Epithelial cell of proximal tubule (primary cell): Measurements from ENCODE around the gene GPER1. TPM values are rescaled to one million over a fixed set of nuclear protein-coding genes. Genes with fewer than 3 reads are reported as not detected.
"Not testable (repeated sequence)": the region's sequence is repeated elsewhere in the genome, so short reads cannot be mapped to it uniquely, and the experiment has no call there.

Source experiments
- DNase-seq: peaks from one replicate; pipeline ENCODE4 v3.0.0-alpha.2; 2011; ENCODE audit warnings: low read depth
- H3K4me3 ChIP-seq: 2 replicates; pipeline ENCODE4 v1.5.1; 2011; ENCODE audit warnings: low read depth, mild to moderate bottlenecking, low read length
- total RNA-seq: library from RNA; depleted of rRNA; stranded (reverse); fragments of >200 nt; gene quantifications from 2 replicates; pipeline ENCODE4 v1.2.3, GENCODE V29; 2015
- TF ChIP-seq, protein P1 (sequence below): conservative IDR thresholded peaks from 2 replicates; pipeline ENCODE4 v1.5.1; 2012; ENCODE audit warnings: low read depth, mild to moderate bottlenecking, low read length

The GPER1 gene
- total RNA-seq: 0.72 and 0.81 TPM in 2 replicates

DNA sequence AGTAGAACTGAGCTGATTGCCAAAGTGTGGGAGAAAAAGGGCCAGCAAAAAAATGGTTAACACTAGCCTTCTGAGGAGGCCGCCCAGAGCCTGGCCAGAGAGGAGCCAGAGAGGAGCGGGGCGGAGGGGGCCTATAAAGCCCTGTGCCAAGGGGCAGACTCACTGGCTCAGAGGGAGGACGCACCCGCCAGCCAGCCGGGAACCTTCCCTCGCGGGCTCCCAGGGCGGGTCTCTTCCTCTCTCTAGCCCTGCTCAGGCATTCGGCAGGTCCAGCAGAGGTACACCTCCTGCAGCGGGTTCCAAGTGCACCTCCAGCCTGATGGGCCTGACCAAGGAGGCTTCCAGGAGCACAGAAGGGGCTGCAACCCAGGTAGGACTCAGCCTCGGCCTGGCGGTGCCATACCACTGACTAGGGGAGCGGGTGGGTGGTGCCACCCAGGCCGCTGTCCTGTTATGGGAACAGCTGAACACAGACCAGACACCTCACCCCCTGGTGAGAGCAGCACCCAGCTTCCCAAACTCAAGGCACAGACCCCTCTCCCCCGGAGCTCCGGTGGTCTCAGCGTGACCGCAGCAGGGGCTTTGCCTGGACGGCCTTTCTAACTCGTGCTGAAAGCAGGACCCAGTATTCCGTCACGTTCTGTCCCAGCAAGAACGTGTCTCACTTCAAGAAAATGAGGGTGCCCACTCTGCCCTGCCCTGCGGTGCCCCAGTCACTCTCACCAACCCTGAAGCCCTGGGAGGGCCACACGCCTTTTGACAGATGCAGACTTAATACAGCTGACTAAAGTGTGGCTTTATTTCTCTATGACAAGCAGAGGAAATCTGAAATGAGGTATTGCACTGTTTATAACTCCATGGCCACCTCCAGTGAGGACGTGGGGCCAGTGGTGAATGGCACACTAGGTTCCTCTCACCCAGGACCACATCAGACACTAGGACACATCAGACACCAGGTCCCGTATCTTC is at the start of gene GPER1:
GPER1 (plus strand) TSS at position 162 of the 969 bp plus-strand sequence. CDS start 3,616 bp downstream, outside the sequence.
- TF ChIP-seq, protein P1, sequence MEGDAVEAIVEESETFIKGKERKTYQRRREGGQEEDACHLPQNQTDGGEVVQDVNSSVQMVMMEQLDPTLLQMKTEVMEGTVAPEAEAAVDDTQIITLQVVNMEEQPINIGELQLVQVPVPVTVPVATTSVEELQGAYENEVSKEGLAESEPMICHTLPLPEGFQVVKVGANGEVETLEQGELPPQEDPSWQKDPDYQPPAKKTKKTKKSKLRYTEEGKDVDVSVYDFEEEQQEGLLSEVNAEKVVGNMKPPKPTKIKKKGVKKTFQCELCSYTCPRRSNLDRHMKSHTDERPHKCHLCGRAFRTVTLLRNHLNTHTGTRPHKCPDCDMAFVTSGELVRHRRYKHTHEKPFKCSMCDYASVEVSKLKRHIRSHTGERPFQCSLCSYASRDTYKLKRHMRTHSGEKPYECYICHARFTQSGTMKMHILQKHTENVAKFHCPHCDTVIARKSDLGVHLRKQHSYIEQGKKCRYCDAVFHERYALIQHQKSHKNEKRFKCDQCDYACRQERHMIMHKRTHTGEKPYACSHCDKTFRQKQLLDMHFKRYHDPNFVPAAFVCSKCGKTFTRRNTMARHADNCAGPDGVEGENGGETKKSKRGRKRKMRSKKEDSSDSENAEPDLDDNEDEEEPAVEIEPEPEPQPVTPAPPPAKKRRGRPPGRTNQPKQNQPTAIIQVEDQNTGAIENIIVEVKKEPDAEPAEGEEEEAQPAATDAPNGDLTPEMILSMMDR: no peak
- H3K4me3 ChIP-seq: peak within 1 kb of the TSS; percentile 48
- DNase-seq: no peak

DNA sequence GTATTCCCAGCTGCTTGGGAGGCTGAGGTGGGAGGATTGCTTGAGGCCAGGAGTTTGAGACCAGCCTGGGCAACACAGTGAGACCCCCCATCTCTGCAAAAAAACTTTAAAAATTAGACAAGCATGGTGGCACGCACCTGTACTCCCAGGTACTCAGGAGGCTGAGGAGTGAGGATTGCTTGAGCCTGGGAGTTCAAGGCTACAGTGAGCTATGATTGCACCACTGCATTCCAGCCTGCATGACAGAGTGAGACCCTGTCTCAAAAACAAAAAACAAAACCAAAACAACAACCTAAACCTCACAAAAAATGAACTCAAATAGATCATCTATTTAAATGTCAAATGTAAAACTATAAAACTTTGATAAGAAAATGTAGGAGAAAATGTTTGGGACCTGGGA is 47.7 kb upstream of the GPER1 start:
- DNase-seq, H3K4me3 ChIP-seq: not testable (repeated sequence)

DNA sequence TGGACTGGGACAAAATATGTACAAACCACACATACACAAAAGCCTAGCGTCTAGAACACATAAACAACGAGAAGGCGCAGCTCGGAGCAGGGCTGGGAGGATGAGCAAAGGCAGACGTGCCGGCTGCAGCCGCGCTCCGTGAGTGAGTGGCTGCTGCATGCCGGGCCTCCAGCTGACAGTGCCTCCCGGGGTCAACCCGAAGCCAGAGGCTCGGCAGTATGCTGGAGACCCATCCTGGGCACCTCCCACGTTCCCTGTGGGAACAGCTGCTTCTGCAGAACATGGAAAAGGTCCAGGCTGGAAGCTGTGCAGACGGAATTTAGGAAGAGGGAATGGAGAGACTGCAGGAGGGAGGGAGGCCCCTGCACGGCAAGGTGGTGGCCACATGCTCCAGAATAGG is 47.1 kb upstream of the GPER1 start:
- TF ChIP-seq, protein P1: no peak
- DNase-seq: no peak
- H3K4me3 ChIP-seq: no peak overlapping the region

DNA sequence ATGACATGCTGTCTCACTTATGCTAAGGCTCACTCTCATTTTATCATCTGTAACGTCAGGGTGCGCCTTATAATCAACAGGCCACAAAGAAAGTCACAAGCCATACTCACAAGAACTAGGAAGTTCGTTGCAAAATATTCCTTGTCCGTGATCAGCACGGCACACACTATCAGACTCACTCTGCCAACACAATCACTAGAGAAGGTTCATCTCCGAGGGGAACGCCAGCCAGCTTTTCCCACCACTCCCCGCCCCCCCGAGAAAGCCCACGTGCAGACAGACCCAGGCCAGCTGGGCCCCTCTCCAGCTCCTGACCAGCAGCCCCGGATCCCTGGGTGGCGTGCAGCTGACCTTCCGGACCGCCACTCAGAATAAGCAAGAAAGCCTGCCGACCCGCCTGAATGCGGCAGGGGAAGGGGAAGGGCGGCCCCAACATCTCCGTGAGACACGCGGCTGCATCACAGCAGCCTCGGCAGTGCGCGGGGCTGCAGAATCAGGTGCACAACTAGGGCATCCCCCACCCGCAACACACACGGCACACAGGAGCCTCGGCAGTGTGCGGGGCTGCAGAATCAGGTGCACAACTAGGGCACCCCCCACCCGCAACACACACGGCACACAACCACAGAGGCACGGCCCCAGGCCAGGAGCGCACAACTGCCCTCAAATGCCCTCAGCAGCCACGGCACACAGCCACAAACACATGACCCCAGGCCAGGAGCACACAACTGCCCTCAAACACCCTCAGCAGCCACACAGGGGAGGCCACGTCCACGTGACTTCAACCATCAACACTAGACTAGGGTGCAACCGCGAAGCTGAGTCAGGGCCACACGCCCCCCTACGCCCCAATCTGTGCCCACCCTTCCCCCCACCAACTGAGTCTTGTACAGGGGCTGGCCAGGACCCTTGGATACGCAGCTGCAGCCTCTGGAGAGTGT is 46.1 kb upstream of the GPER1 start:
- TF ChIP-seq, protein P1: no peak
- H3K4me3 ChIP-seq: no peak overlapping the region
- no peak for DNase-seq

DNA sequence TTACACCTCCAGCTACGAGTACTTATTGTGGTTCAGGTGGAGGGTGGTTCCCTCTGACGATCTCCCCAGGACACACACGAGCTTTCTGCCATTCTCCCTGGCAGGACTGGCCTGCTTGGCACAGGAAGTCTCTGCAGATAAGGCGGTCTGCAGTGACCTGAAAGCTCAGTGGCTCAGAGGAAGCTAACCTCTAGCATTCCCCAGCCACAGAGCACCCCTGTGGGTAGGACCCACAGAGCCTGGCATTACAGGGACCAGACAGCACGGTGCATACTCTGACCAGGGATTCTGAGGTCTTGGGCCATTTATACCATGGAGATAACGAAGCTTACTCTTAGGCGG is 45.5 kb upstream of the GPER1 start:
- TF ChIP-seq, protein P1: no peak
- DNase-seq: no peak
- no peak overlapping the region for H3K4me3 ChIP-seq

DNA sequence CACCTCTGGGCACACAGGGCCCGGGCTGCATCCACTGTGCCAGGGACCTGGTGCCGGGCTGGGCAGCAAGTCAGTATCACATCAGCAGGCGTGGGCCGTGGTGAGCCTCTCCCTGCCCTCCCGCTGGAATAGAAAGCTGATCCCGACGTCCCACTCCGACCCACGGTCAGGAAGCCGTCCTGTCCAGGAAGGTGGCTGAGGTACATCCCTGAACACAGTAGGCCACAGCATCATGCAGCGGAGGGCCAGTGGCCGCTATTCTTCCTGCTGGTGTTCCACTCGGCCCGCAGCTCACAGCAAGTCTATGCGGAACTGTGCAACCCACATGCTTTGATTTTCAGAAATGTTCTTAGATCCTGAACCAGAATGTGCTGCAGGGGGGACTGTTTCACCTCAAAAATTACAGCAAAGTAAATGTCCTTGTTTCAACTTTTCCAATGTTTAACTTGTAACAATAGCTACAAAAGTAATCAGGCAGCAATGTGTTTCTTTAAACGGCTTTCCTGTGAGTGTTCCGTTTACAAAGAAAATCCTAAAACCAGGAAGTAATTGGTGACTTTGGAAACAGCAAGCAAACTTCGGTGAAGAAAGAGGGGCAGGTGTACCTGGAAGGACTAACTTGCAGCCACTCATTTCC is 44.2 kb upstream of the GPER1 start:
- H3K4me3 ChIP-seq: peak overlapping the region; percentile 54
- TF ChIP-seq, protein P1: no peak
- DNase-seq: no peak
